Measurements from ENCODE around the gene OGG1. TPM values are rescaled to one million over a fixed set of nuclear protein-coding genes. Genes with fewer than 3 reads are reported as not detected.

The OGG1 gene
- total and polyA plus RNA-seq, 9 of the 15 experiments (the other 6 are each of a cell fraction or from before 2014, with no cell fraction given) = 6.6 to 33.0 (median 24.4) TPM

GRCh38 chr3:9749645-9750555, at the start of gene OGG1 (continued):
- TF ChIP-seq E2F8 (IDR thresholded peaks at IDR 0.05; ENCODE audit: low read depth, partially characterized antibody) (peak; percentile 60), CTBP1 (IDR thresholded peaks at IDR 0.05; ENCODE audit: borderline replicate concordance) (peak; percentile 58), ZNF224 (CRISPR knock-in tag; IDR thresholded peaks at IDR 0.05) (peak; percentile 68; the same call in 1 of the 2 replicates), CC2D1A (IDR thresholded peaks at IDR 0.05) (peak; percentile 97), CREBBP (IDR thresholded peaks at IDR 0.05; ENCODE audit: low read depth, low read length) (no peak), NR2C1 (IDR thresholded peaks at IDR 0.05) (peak; percentile 53), NR2C1 (tag; IDR thresholded peaks at IDR 0.05) (no peak), SMARCE1 (IDR thresholded peaks at IDR 0.05) (peak; percentile 54), SMARCA5 (IDR thresholded peaks at IDR 0.05) (no peak), ARID1B (IDR thresholded peaks at IDR 0.05) (peak; percentile 54), DACH1 (IDR thresholded peaks at IDR 0.05; ENCODE audit: partially characterized antibody) (peak; percentile 96), RFX7 (CRISPR knock-in tag; IDR thresholded peaks at IDR 0.05) (no peak), RB1 (IDR thresholded peaks at IDR 0.05; ENCODE audit: low read depth) (peak; percentile 66), GABPB1 (CRISPR knock-in tag; IDR thresholded peaks at IDR 0.05) (peak; percentile 96), PTTG1 (tag; IDR thresholded peaks at IDR 0.05; ENCODE audit: low read depth) (no peak)
- TF ChIP-seq, protein P1, sequence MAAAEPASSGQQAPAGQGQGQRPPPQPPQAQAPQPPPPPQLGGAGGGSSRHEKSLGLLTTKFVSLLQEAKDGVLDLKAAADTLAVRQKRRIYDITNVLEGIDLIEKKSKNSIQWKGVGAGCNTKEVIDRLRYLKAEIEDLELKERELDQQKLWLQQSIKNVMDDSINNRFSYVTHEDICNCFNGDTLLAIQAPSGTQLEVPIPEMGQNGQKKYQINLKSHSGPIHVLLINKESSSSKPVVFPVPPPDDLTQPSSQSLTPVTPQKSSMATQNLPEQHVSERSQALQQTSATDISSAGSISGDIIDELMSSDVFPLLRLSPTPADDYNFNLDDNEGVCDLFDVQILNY (CRISPR knock-in tag; IDR thresholded peaks at IDR 0.05) = no peak
- TF ChIP-seq, protein P2, sequence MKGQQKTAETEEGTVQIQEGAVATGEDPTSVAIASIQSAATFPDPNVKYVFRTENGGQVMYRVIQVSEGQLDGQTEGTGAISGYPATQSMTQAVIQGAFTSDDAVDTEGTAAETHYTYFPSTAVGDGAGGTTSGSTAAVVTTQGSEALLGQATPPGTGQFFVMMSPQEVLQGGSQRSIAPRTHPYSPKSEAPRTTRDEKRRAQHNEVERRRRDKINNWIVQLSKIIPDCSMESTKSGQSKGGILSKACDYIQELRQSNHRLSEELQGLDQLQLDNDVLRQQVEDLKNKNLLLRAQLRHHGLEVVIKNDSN (CRISPR knock-in tag; IDR thresholded peaks at IDR 0.05) = no peak
- TF ChIP-seq, protein P3, sequence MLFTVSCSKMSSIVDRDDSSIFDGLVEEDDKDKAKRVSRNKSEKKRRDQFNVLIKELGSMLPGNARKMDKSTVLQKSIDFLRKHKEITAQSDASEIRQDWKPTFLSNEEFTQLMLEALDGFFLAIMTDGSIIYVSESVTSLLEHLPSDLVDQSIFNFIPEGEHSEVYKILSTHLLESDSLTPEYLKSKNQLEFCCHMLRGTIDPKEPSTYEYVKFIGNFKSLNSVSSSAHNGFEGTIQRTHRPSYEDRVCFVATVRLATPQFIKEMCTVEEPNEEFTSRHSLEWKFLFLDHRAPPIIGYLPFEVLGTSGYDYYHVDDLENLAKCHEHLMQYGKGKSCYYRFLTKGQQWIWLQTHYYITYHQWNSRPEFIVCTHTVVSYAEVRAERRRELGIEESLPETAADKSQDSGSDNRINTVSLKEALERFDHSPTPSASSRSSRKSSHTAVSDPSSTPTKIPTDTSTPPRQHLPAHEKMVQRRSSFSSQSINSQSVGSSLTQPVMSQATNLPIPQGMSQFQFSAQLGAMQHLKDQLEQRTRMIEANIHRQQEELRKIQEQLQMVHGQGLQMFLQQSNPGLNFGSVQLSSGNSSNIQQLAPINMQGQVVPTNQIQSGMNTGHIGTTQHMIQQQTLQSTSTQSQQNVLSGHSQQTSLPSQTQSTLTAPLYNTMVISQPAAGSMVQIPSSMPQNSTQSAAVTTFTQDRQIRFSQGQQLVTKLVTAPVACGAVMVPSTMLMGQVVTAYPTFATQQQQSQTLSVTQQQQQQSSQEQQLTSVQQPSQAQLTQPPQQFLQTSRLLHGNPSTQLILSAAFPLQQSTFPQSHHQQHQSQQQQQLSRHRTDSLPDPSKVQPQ (CRISPR knock-in tag; IDR thresholded peaks at IDR 0.05; ENCODE audit: borderline replicate concordance) = no peak
- TF ChIP-seq, protein P4, sequence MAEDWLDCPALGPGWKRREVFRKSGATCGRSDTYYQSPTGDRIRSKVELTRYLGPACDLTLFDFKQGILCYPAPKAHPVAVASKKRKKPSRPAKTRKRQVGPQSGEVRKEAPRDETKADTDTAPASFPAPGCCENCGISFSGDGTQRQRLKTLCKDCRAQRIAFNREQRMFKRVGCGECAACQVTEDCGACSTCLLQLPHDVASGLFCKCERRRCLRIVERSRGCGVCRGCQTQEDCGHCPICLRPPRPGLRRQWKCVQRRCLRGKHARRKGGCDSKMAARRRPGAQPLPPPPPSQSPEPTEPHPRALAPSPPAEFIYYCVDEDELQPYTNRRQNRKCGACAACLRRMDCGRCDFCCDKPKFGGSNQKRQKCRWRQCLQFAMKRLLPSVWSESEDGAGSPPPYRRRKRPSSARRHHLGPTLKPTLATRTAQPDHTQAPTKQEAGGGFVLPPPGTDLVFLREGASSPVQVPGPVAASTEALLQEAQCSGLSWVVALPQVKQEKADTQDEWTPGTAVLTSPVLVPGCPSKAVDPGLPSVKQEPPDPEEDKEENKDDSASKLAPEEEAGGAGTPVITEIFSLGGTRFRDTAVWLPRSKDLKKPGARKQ (CRISPR knock-in tag; IDR thresholded peaks at IDR 0.05) = no peak
